ENCODE measurements around the gene E2F2. TPM values are rescaled to one million over a fixed set of nuclear protein-coding genes. Genes with fewer than 3 reads are reported as not detected.
"Not testable (repeated sequence)": the region's sequence is repeated elsewhere in the genome, so short reads cannot be mapped to it uniquely, and the experiment has no call there.

Gene E2F2
- total and polyA plus RNA-seq, 2 donors, result 2.0 to 28.8 TPM

DNA sequence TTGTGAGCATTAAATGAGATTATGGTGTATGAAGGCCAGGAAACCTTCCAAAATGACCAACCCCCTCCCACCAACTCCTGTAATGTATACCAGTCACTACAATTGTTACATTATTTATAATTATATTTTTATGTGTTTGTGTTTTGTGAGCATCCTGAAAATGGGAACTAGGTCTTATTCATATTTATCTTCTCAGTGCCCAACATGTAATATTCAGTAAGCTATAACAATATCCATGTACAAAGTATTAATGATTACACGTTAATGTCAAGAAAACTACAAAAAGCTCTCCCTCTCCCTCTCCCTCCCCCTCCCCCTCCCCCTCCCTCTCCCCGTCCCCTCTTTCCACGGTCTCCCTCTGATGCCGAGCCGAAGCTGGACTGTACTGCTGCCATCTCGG lies 28.1 kb downstream of the E2F2 start:
- Histone ChIP-seq H3K27ac (ENCODE audit: low read depth in 1 of 2, low read length in 1 of 2) (no peak overlapping the region), H3K27me3 (ENCODE audit: control insufficient read depth in 2 of 2, insufficient read depth in 1 of 2, low read length in 1 of 2) (no peaks in the 10 kb centered on the region), H3K9me3 (ENCODE audit: control insufficient read depth in 2 of 2, insufficient read depth in 1 of 2, low read length in 1 of 2) (no peaks in the 10 kb centered on the region), H3K4me3 (ENCODE audit: low read length in 2 of 2) (no peak overlapping the region), H3K4me1 (ENCODE audit: control insufficient read depth in 2 of 2, insufficient read depth in 2 of 2, low read length in 2 of 2) (no peaks in the 10 kb centered on the region), H3K36me3 (ENCODE audit: control insufficient read depth in 2 of 2, insufficient read depth in 2 of 2, low read length in 1 of 2) (peaks cover 23 to 30% of the 10 kb centered on the region in 2 donors)
- 83% methylated on average over 3 of the region's 6 CpGs for WGBS
- DNase-seq (ENCODE audit: low read depth in 6 of 9, low spot score in 9 of 9), result no peak

DNA sequence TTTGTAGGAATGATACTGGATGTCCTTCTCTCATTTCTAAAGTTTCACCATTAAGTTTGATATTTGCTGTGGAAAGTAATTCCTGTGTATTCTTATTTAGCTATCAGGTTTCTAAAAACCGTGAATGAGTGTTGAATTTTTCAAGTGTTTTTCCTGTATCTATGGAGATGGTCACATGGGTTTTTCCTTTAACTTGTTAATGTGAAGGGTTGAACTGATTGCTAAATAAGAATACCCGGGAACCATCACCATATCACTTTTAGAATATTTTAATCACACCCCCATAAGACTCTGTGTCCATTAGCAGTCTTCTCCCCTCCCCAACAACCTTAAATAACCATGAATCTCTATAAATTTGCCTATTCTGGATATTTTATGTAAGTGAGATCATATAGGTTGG lies 30.6 kb downstream of the E2F2 start:
- H3K27me3 ChIP-seq (ENCODE audit: control insufficient read depth in 2 of 2, insufficient read depth in 1 of 2, low read length in 1 of 2), result no peaks in the 10 kb centered on the region
- no peaks in the 10 kb centered on the region for H3K9me3 ChIP-seq (ENCODE audit: control insufficient read depth in 2 of 2, insufficient read depth in 1 of 2, low read length in 1 of 2)
- WGBS, result 61% methylated on average over 2 of the region's 2 CpGs
- no peak overlapping the region for H3K27ac ChIP-seq (ENCODE audit: low read depth in 1 of 2, low read length in 1 of 2)
- no peak overlapping the region for H3K4me3 ChIP-seq (ENCODE audit: low read length in 2 of 2)
- DNase-seq (ENCODE audit: low read depth in 6 of 9, low spot score in 9 of 9), result no peak
- H3K4me1 ChIP-seq (ENCODE audit: control insufficient read depth in 2 of 2, insufficient read depth in 2 of 2, low read length in 2 of 2), result peaks cover 0 to 8% of the 10 kb centered on the region in 2 donors
- peaks cover under 1 to 6% of the 10 kb centered on the region in 2 donors for H3K36me3 ChIP-seq (ENCODE audit: control insufficient read depth in 2 of 2, insufficient read depth in 2 of 2, low read length in 1 of 2)

GRCh38 chr1:23497777-23498439 lies 33.1 kb downstream of the E2F2 start:
- 93% methylated on average over 3 of the region's 3 CpGs for WGBS

GRCh38 chr1:23496490-23497181 lies 34.4 kb downstream of the E2F2 start:
- H3K4me3 ChIP-seq (ENCODE audit: low read length in 2 of 2), result no peak overlapping the region
- no peaks in the 10 kb centered on the region for H3K36me3 ChIP-seq (ENCODE audit: control insufficient read depth in 2 of 2, insufficient read depth in 2 of 2, low read length in 1 of 2)
- H3K27me3 ChIP-seq (ENCODE audit: control insufficient read depth in 2 of 2, insufficient read depth in 1 of 2, low read length in 1 of 2), result no peaks in the 10 kb centered on the region
- H3K9me3 ChIP-seq (ENCODE audit: control insufficient read depth in 2 of 2, insufficient read depth in 1 of 2, low read length in 1 of 2), result no peaks in the 10 kb centered on the region
- WGBS, result 81% methylated on average over 7 of the region's 7 CpGs
- H3K27ac ChIP-seq (ENCODE audit: low read depth in 1 of 2, low read length in 1 of 2), result no peak overlapping the region
- DNase-seq (ENCODE audit: low read depth in 6 of 9, low spot score in 9 of 9), result no peak
- peaks cover 0 to 8% of the 10 kb centered on the region in 2 donors for H3K4me1 ChIP-seq (ENCODE audit: control insufficient read depth in 2 of 2, insufficient read depth in 2 of 2, low read length in 2 of 2)

More at GRCh38 chr1:23497777-23498439, 33.1 kb downstream of the E2F2 start:
- no peaks in the 10 kb centered on the region for H3K36me3 ChIP-seq (ENCODE audit: control insufficient read depth in 2 of 2, insufficient read depth in 2 of 2, low read length in 1 of 2)
- no peak overlapping the region for H3K27ac ChIP-seq (ENCODE audit: low read depth in 1 of 2, low read length in 1 of 2)
- no peak for DNase-seq (ENCODE audit: low read depth in 6 of 9, low spot score in 9 of 9)
- H3K4me3 ChIP-seq (ENCODE audit: low read length in 2 of 2), result no peak overlapping the region
- H3K4me1 ChIP-seq (ENCODE audit: control insufficient read depth in 2 of 2, insufficient read depth in 2 of 2, low read length in 2 of 2), result peaks cover 0 to 8% of the 10 kb centered on the region in 2 donors
- no peaks in the 10 kb centered on the region for H3K27me3 ChIP-seq (ENCODE audit: control insufficient read depth in 2 of 2, insufficient read depth in 1 of 2, low read length in 1 of 2)
- H3K9me3 ChIP-seq (ENCODE audit: control insufficient read depth in 2 of 2, insufficient read depth in 1 of 2, low read length in 1 of 2), result no peaks in the 10 kb centered on the region

GRCh38 chr1:23494836-23495235 lies 36.2 kb downstream of the E2F2 start:
- DNase-seq (ENCODE audit: low read depth in 6 of 9, low spot score in 9 of 9); H3K9me3 ChIP-seq (ENCODE audit: control insufficient read depth in 2 of 2, insufficient read depth in 1 of 2, low read length in 1 of 2); H3K4me3 ChIP-seq (ENCODE audit: low read length in 2 of 2); H3K4me1 ChIP-seq (ENCODE audit: control insufficient read depth in 2 of 2, insufficient read depth in 2 of 2, low read length in 2 of 2); H3K27ac ChIP-seq (ENCODE audit: low read depth in 1 of 2, low read length in 1 of 2); H3K36me3 ChIP-seq (ENCODE audit: control insufficient read depth in 2 of 2, insufficient read depth in 2 of 2, low read length in 1 of 2): not testable (repeated sequence)
- WGBS, result 87% methylated on average over 6 of the region's 6 CpGs
- peaks cover 0 to 12% of the 10 kb centered on the region in 2 donors for H3K27me3 ChIP-seq (ENCODE audit: control insufficient read depth in 2 of 2, insufficient read depth in 1 of 2, low read length in 1 of 2)

DNA sequence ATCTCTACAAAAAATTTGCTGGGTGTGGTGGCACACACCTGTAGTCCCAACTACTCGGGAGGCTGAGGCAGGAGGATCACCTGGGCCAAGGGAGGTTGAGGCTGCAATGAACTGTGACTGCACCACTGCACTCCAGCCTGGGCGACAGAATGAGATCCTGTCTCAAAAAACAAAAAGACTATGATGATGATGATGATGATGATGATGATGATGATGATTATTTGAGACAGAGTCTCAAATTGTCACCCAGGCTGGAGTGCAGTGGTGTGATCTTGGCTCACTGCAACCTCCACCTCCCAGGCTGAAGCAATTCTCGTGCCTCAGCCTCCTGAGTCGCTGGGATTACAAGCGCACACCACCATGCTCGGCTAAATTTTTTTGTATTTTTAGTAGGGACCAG lies 38.3 kb downstream of the E2F2 start:
- not testable (repeated sequence) for H3K4me1 ChIP-seq (ENCODE audit: control insufficient read depth in 2 of 2, insufficient read depth in 2 of 2, low read length in 2 of 2); H3K9me3 ChIP-seq (ENCODE audit: control insufficient read depth in 2 of 2, insufficient read depth in 1 of 2, low read length in 1 of 2); DNase-seq (ENCODE audit: low read depth in 6 of 9, low spot score in 9 of 9); H3K36me3 ChIP-seq (ENCODE audit: control insufficient read depth in 2 of 2, insufficient read depth in 2 of 2, low read length in 1 of 2); H3K27ac ChIP-seq (ENCODE audit: low read depth in 1 of 2, low read length in 1 of 2); H3K4me3 ChIP-seq (ENCODE audit: low read length in 2 of 2)
- peaks cover 0 to 23% of the 10 kb centered on the region in 2 donors for H3K27me3 ChIP-seq (ENCODE audit: control insufficient read depth in 2 of 2, insufficient read depth in 1 of 2, low read length in 1 of 2)
- 97% methylated on average over 6 of the region's 6 CpGs for WGBS

DNA sequence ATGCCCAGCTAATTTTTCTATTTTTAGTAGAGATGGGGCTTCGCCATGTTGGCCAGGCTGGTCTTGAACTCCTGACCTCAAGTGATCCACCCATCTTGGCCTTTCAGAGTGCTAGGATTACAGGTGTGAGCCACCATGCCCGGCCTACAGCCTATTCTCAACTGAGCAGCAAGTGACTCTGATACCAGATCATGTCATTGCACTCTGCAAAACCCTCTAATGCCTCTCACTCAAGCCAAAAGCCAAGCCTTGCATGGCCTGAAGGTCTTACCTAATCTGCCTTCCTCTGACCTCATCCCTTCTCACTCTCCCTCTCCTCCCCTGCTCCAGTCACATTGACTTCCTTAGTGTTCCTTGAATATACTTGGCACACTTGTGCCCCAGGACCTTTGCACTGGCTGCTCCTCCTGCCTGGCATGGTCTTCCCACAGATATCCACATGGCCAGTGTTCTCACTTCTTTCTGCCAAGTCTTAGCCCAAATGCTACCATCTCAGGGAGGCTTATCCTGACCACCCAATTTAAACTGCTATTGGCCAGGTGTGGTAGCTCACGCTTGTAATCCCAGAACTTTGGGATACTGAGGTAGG lies 38.8 kb downstream of the E2F2 start:
- H3K27ac ChIP-seq (ENCODE audit: low read depth in 1 of 2, low read length in 1 of 2), result no peak overlapping the region
- H3K9me3 ChIP-seq (ENCODE audit: control insufficient read depth in 2 of 2, insufficient read depth in 1 of 2, low read length in 1 of 2), result no peaks in the 10 kb centered on the region
- no peaks in the 10 kb centered on the region for H3K36me3 ChIP-seq (ENCODE audit: control insufficient read depth in 2 of 2, insufficient read depth in 2 of 2, low read length in 1 of 2)
- H3K4me1 ChIP-seq (ENCODE audit: control insufficient read depth in 2 of 2, insufficient read depth in 2 of 2, low read length in 2 of 2), result peaks cover 0 to 6% of the 10 kb centered on the region in 2 donors
- peaks cover 0 to 23% of the 10 kb centered on the region in 2 donors for H3K27me3 ChIP-seq (ENCODE audit: control insufficient read depth in 2 of 2, insufficient read depth in 1 of 2, low read length in 1 of 2)
- 96% methylated on average over 3 of the region's 3 CpGs for WGBS
- DNase-seq (ENCODE audit: low read depth in 6 of 9, low spot score in 9 of 9), result no peak
- H3K4me3 ChIP-seq (ENCODE audit: low read length in 2 of 2), result no peak overlapping the region

DNA sequence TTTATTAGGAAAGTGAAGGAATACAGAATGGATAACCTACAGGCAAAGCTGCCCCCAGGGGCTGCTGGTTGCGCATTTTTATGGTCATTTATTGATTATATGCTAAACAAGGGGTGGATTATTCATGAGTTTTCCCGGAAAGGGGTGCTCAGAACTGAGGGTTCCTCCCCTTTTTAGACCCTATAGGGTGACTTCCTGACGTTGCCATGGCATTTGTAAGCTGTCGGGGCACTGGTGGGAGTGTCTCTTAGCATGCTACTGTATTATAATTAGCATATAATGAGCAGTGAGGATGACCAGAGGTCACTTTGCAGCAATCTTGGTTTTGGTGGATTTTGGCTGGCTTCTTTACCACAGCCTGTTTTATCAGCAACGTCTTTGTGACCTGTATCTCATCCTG lies 41.2 kb downstream of the E2F2 start:
- no peak for DNase-seq (ENCODE audit: low read depth in 6 of 9, low spot score in 9 of 9)
- 67% methylated on average over 5 of the region's 5 CpGs for WGBS
- H3K27ac ChIP-seq (ENCODE audit: low read depth in 1 of 2, low read length in 1 of 2), result no peak overlapping the region

DNA sequence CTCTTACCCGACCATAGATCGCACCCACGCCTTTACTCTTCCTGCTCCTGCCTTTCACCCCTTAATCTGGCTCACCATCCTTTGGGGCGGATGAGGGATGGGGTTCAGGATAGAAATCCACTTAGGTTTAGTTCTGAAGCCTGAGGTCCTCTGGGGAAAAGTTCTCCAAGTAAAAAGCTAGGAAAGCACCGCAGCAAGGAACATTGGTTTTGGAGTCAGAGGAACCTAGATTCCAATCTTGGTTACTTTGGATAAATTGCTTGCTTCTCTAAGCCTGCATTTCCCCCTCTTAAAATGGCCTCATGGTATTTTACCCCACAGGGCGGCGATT lies 46.1 kb downstream of the E2F2 start:
- Histone ChIP-seq H3K4me1 (ENCODE audit: control insufficient read depth in 2 of 2, insufficient read depth in 2 of 2, low read length in 2 of 2) (peaks cover 0 to 17% of the 10 kb centered on the region in 2 donors), H3K36me3 (ENCODE audit: control insufficient read depth in 2 of 2, insufficient read depth in 2 of 2, low read length in 1 of 2) (no peaks in the 10 kb centered on the region), H3K9me3 (ENCODE audit: control insufficient read depth in 2 of 2, insufficient read depth in 1 of 2, low read length in 1 of 2) (no peaks in the 10 kb centered on the region), H3K27me3 (ENCODE audit: control insufficient read depth in 2 of 2, insufficient read depth in 1 of 2, low read length in 1 of 2) (peaks cover 26 to 77% of the 10 kb centered on the region in 2 donors), H3K27ac (ENCODE audit: low read depth in 1 of 2, low read length in 1 of 2) (peak overlapping the region in 1 of 2 donors; percentile 3), H3K4me3 (ENCODE audit: low read length in 2 of 2) (peak overlapping the region in 1 of 2 donors; percentile 49)
- DNase-seq (ENCODE audit: low read depth in 6 of 9, low spot score in 9 of 9), result no peak
- 52% methylated on average over 7 of the region's 7 CpGs for WGBS

More for the DNA sequence above, 41.2 kb downstream of the E2F2 start:
- no peak overlapping the region for H3K4me3 ChIP-seq (ENCODE audit: low read length in 2 of 2)
- H3K27me3 ChIP-seq (ENCODE audit: control insufficient read depth in 2 of 2, insufficient read depth in 1 of 2, low read length in 1 of 2), result peaks cover 7 to 47% of the 10 kb centered on the region in 2 donors
- no peaks in the 10 kb centered on the region for H3K9me3 ChIP-seq (ENCODE audit: control insufficient read depth in 2 of 2, insufficient read depth in 1 of 2, low read length in 1 of 2)
- H3K4me1 ChIP-seq (ENCODE audit: control insufficient read depth in 2 of 2, insufficient read depth in 2 of 2, low read length in 2 of 2), result peaks cover 0 to 2% of the 10 kb centered on the region in 2 donors
- H3K36me3 ChIP-seq (ENCODE audit: control insufficient read depth in 2 of 2, insufficient read depth in 2 of 2, low read length in 1 of 2), result no peaks in the 10 kb centered on the region
